GM18907 (cell line): Measurements from ENCODE around the gene FSTL3.
"Not testable (repeated sequence)": the region's sequence is repeated elsewhere in the genome, so short reads cannot be mapped to it uniquely, and the experiment has no call there.

ENCODE experiments used
- ATAC-seq: cut with Tn5 transposase; IDR thresholded peaks from one replicate; pipeline ENCODE4 v1.9.1; 2021; ENCODE audit warnings: mild to moderate bottlenecking, moderate library complexity; ENCODE audit not compliant: unreplicated experiment

The FSTL3 gene

DNA sequence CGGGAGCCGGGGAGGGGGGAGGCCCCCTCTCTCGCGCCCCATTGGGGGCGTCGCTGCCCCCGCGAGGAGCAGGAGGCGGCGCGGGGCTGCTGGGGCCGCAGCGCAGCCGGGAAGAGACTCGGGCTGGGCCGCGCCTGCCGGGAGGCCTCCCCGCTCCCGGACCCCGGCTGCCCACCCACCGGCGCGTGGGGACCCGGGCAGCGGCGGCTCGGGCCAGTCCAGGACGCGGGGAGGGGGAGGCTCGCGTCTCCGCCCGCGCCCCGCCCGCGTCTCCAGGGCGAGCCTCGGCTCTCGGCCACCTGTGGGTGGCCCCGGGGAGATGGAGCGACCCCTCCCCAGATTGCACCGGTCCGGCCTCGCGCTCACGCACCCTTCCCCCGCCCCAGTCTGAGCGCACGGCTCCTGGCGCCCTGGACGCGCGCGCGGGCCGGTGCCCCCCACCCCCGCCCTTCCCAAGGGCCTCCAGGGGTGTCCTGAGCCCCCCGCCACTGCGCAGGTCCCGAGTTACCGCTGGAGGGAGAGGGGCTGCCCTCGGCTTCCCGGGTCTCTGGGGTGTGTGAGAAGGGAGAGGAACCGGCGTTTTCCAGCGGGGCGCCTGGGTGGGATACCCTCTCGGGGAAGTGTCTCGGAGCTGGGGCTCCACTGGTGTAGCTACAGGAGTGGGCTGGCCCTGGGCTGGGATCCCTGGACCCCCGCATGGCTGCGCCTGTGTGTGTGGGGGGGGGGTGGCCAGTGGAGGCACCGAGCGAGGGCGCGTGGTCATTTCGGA lies 33.2 kb downstream of the FSTL3 start:
- ATAC-seq: no peak

DNA sequence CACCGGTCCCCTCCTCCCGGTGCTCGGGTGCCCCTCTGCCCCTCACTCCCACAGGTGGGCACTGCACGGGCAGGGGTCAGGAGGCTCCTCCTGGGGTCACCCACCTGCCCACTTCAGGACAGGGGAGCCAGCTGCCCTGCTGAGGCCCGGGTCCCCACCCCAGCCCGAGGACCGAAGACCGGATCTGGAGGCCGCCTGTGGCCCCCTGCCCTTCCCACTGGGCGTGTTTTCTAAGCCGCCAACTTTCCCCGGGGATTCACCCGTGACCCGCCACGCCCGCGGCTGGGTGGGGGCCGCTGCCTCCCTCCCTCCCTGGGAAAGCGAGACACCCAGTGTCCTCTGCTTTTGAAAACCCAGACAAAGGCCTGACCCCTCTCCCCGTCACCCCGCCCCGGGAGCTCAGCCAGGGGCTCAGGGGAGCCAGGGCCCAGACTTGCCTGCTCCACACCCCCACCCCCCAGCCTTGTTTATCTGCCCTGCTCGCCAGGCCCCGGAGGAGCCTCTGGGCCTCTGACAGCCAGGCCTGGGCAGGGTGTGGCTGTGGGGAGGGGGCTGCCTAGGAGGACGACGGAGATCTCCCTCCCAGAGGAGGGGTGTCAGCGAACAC lies 33.9 kb downstream of the FSTL3 start:
- no peak for ATAC-seq

DNA sequence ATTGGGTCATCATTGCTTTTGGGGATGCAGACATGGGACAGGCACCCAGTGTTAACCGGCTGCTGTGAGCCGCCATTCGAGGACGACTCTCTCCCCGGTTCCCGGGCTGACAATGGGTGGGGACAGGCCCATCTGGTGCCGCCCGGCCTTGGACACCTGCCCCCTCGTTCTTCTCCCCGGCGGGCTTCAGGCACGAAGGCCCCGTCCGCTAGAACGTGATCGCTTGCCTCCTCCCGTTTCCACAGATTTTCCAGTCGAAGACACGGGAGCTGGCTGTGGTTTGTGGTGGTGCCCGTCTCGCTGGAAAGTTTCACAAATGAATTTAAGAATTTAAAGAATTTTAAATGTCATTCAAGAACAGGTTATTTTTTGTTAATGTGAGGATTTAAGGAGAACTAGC lies 34.6 kb downstream of the FSTL3 start:
- no peak for ATAC-seq

DNA sequence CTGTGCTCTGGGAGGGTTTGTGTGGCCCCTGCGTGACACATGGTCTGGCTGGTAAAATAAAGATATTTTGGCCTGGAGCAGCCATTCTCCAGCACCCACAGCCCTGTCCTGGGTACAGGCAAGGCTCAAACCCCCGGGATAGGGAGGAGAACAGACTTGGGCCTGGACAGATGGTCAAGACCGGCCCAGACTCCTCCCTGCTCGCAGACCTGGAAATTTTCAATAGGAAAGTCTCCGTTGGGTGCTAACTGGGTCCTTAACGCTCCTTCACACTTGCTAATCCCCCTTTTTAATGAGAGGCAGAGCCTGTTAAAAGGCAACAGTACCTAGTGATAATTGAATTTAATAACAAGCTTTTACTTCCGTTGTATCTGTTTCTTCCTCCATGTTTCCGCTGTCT lies 35.1 kb downstream of the FSTL3 start:
- no peak for ATAC-seq

DNA sequence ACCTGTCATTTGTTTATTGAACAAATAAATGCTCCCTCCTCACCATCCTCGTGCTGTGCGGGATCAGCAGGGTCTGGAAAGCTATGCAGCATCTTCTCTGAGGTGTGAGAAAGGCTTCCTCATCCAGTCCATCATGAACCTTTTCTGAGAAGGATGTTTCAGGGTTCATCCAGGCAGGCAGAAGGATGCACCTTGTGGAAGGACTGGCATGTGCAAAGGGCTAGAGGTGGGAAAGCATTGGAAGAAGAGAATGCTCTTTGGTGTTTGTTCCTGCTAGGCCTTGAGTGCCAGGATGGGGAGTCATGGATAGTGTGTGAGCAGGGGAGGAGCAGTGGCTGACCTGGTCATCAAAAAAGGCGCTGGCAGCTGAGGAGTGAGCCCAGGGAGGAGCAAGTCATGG lies 39.2 kb downstream of the FSTL3 start:
- no peak for ATAC-seq

DNA sequence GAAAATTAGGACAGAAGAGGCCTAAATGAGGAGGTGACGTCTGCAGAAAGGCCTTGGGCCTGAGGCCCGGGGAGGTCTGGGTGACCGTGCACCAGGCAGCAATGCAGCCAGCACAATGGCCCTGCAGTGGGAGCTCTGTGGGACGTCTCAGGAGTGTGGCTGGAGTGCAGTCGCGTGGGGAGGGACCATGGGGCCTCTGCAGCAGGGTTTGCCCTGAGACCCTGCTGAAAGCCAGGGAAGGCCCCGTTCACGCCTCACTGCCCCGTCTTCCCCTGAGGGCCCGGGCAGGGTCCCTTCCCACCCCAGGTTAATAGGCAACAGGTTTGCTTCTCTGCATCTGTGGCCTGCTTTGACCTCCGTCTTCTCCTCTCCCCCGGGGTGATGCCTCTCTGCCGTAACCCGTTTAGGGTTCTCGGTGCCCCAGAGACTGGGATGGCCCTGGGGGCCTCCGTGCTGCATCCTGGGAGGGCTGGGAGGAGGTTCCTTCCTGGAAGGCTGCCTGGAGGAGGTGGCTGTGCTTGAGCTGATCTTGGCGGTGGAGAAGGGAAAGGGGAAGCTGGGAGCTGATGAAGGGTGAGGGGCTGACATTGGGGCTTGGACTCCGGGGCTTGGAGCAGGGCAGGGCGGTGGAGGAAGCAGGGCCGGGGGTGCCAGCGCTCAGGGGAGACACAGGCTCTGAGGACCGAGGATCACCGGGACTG lies 42.2 kb downstream of the FSTL3 start:
- no peak for ATAC-seq

DNA sequence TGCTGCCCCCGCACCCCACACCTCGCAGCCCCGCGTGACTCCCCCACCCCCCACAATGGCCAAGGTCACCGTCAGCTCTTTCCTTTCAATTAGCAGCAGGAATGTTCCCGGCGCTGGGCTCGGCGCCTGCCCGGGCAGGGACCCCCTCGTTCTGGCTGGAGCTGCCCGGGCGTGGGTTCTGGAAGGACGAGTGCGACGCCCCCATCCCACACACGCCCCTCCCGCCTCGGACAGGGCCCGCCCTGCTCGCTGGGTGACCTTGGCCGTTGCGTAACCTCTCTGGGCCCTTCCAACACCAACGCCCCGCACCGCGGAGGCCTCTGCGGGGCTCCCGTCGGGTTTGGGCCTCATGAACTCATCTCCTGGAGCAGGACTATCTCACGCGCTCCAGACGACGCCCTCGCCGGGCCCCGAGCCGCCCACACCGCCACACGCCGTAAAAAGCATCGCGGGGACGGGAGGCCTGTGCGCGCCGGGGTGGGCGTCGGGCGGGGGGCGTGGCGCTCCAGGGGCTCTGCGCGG lies 42.9 kb downstream of the FSTL3 start:
- no peak for ATAC-seq

DNA sequence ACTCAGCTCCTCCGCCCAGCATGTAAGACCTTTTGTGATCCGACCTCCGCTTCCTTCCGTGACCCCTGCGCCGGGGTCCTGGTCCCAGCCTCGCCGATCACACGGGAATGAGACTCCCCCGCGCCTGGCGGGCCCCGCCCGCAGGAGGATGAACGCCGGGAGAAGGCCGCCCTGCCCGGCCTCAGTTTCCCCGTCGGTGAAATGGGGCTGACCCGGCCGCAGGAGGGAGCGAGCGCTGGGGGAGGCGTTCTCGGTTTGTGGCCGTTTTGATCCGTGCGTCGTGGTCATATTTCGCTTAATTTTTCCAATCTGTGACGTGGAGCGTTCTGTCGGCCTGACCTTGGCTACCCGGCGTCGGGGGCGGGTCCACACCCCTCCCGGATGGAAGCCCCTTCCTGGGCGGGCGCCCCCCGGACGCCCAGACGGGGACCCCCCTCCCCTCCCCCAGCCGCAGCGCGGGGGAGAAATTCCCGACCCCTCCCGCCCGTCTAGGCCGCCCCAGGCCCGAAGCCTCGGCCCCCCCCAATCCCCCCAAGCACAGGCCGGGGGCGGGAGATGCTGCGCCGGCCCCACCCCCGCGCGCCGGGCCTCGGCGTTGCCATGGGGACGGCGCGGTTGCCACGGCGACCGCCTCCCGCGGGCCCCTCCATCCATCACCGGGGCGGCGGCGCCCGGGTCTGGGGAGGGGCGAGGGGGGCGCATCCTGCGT lies 43.6 kb downstream of the FSTL3 start:
- ATAC-seq: no peak

DNA sequence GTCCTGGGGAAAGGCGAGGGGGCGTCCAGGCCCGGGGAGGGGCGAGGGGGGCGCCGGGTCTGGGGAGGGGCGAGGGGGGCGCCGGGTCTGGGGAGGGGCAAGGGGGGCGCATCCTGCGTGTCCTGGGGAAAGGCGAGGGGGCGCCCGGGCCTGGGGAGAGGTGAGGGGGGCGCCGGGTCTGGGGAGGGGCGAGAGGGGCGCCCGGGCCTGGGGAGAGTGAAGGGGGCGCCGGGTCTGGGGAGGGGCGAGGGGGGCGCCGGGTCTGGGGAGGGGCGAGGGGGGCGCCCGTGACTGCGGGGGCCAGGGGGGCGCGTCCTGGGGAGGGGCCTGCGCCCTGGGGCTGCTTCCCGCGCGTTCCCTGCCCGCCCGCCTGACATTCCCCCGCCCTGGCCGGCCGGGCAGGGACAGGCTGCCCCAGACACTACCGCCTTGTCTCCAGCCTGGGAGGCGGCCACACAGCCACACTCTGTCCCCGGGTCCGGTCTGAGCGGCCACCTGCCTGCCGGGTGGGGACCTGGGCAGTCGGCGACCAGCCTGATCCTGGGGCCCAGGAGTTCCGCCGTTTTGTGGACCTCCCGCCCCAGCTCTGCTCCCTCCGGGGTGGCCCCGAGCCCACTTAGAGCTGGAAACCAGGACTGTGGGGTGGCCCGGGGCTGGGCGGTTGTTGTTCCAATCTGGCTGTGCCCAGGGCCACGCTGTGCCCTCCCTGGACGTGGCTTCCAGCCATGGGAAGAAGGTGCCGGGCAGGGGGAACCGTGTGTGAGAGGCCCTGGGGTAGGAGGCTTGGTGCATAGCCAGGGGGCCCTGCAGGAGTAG lies 44.4 kb downstream of the FSTL3 start:
- ATAC-seq: no peak

DNA sequence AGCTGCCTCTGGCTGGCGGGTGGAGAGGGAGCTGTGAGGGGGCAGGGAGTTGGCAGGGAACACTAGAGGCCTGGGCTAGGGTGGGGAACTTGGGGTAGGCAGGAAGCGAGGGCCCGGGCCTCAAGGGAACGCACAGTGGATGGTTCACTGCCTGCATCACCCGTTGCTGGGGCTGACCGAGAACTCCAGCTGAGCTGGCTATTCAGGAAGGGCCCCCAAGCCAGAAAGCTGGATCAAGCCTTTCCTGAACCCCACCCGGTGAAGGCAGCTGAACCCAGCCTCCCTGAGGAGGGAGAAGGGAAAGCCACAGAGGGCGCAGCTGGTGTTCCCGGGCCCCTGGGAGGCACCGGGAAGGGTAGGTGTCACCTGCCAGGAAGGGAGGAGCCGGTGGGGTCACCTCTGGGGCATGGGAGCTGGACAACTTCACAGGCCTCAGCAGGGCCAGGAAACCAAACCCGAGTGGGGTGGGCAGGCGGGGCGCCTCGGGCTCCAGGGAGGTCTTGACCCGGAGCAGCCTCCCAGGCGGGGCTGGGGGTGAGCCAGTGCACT lies 46.4 kb downstream of the FSTL3 start:
- no peak for ATAC-seq

DNA sequence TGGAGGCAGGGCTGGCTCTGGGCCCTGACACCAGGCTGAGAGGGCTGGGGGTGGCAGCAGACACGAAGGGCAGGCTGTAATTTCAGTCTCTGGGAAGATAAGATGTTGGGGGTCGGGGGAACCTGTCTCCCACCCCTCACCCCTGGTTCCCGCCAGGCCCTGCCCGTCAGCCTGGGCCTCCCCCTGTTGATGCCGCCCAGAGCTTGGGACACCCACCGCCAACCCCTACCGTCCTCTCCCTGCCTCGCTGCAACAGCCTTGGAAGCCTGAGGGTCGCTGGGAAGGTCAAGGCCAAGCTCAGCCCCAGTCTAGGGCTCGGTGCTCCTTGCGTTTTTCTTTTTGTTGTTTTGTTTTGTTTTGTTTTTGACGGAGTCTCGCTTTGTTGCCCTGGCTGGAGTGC lies 47.1 kb downstream of the FSTL3 start:
- ATAC-seq: no peak

DNA sequence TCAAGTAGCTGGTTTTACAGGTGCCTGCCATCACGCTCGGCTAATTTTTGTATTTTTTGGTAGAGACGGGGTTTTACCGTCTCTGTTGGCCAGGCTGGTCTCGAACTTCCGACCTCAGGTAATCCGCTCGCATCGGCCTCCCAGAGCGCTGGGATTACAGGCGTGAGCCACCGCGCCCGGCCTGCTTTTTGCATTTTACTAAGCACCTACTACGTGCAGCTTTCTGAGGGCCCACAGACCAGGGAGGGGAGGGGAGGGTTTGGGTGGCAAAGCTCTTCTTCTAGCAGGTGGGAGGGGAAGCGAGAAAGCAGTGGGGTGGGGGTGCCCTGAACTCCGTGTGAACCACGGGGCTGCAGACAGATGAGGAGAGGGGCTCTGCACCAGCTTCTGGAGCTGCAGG lies 47.5 kb downstream of the FSTL3 start:
- ATAC-seq: no peak

DNA sequence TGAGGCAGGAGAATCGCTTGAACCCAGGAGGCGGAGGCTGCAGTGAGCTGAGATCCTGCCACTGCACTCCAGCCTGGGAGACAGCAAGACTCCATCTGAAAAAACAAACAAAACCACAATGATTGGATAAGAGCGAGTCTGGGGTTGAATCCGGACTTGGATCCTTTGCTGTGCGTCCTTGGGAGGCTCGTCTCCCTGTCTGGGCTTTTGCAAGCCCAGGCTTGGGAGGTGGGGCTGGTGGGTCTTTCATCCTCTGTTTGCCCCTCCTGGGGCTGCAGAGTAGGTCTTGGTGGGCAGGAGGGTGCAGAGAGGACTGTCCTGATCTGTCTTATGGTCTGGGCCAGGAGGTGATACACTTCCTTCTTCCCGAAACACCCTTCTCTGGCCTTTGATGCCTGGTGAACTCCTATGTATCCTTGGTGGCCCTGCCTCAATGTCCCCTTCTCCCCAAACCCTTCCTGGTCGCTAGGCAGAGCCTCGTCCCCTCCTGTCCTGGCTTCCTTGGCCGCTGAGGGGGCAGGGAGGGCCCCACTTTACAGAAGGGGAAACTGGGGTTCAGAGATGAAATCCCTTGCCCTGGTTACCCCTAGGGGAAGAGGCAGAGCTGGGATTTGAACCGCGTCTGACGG lies 49.4 kb downstream of the FSTL3 start:
- ATAC-seq: no peak

DNA sequence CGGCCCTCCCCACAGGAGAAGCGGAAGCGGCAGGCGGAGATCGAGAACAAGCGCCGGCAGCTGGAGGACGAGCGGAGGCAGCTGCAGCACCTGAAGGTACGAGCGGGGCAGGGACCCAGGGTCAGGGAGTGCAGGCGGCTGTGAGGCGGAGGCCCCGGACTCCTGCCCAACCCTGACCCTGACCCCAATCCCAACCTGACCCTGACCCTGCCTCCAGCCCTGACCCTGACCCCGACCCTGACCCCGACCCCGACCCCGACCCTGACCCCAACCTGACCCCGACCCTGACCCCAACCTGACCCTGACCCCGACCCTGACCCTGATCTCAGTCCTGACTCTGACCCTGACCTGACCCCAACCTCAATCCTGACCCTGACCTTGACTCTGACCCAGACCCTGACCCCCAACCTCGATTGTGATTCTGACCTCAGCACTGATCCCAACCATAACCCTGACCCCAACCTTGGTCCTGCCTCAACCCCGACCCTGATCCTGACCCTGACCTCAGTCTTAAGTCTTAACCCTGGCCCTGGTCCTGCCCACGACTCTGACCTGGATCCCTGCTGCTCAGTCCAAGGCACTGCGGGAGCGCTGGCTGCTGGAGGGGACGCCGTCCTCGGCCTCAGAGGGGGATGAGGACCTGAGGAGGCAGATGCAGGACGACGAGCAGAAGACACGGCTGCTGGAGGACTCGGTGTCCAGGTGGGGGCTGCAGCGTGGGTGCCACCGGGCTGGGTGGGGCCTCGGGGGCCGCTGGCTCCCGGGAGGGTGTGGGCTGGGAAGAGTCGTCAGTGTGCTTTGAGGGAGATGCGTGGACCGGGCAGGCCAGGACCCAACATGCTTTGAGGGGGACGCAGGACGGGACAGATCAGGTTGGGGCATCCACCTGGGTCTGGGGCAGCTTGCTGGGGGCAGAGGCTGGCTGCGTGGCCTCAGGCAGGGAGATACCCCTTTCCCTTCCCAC lies 51.1 kb downstream of the FSTL3 start:
- no peak for ATAC-seq

DNA sequence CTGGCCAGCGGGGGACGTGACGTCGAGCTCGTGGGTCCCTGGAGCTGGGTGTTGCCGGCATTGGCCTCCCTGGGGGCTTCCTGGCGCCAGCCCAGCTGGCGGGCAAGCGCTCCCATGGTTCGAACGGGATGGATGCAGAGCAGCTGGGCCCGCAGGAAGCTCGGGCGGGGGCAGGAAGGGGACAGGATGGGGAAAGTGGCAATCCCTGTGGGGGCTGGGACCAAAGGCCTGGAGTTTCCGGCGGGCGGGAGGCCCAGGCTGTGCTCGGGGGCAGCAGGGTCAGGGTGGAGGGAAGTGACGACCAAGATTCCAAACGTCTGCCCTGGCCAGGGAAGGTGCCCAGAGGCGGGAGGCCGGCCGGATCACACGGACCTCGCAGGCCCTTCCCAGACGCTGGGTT lies 51.8 kb downstream of the FSTL3 start:
- ATAC-seq: no peak

DNA sequence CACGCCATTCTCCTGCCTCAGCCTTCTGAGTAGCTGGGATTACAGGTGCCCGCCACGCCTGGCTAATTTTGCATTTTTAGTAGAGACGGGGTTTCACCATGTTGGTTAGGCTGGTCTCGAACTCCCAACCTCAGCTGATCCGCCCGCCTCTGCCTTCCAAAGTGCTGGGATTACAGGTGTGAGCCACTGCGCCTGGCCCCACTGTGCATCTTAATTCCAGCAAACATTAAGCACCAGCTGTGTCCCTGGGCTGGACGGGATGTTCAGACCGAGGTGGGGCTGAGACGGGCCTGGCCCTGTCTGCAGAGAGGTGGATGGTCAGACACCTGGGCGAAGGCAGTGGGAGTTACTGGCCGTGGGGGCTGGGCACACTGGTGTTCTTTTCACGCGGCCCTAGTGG lies 53.4 kb downstream of the FSTL3 start:
- not testable (repeated sequence) for ATAC-seq

DNA sequence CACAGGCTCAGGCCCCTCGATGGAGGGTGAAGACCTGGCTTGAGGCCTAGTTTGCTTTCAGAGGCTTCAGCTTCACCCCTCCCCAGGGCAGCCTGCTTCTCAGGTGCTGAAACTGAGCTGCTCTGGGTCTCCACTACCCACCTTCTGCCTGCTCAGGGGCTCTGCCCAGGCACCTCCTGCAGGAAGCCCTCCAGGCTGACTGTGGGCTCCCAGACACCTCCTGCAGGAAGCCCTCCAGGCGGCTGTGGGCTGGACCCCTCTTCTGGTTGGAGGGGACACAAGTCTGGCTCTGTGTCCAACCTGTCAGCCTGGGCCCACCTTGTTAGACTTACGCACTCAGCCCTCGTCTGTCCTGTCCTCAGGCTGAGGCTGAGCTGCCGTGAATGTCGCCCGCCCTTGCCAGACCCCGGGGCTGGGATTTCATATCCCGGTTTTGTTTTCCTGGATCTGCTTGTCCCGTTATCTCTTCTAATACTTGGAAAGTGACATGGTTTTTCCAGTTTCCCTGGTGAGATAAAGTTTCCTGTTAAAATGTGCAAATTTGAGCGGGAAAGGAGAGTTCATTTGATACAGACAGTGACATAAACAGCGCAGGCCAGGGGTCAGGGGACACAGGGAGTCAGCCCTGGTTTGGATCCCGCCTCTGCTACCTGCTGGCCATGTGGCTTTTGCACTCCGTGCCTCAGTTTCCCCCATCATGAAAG lies 53.9 kb downstream of the FSTL3 start:
- ATAC-seq: no peak

DNA sequence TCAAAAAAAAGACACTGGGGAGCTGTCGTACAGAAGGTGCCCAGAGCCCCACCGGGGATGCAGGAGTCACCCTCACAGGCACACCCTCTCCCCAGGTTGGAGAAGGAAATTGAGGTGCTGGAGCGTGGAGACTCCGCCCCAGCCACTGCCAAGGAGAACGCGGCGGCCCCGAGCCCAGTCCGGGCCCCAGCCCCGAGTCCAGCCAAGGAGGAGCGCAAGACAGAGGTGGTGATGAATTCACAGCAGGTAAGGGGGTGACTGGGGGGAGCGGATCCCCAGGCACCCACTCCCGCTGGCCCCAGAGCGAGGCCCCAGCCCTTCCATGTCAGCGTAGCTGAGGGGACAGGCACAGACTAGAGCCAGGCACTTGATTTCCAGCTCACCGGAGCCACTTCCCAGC lies 54.8 kb downstream of the FSTL3 start:
- no peak for ATAC-seq
